Measurements from ENCODE around the gene KAZN.

DNA sequence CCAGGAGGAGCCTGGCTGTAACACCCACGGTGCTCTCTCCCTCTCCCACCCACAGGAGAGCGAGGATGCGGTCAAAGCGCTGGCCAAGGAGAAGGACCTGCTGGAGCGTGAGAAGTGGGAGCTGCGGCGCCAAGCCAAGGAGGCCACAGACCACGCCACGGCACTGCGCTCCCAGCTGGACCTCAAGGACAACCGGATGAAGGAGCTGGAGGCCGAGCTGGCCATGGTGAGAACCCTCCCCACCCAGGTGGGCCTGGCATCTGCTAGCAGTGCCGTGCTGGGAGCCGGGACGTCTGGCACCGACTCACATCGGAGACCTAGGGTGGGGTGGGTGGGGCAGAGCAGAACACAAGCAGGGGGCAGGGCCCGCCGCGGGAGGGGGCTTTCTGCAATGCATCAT lies 445.4 kb downstream of the KAZN start:
- TF ChIP-seq MXI1 (conservative IDR thresholded peaks at IDR 0.05; ENCODE audit: poor library complexity, severe bottlenecking) (no peak), CTCF (IDR thresholded peaks at IDR 0.05; ENCODE audit: poor library complexity, severe bottlenecking) (no peak), EP300 (conservative IDR thresholded peaks at IDR 0.05; ENCODE audit: poor library complexity, severe bottlenecking) (no peak)
